ENCODE measurements around the gene ZSCAN25. TPM values are rescaled to one million over a fixed set of nuclear protein-coding genes. Genes with fewer than 3 reads are reported as not detected.
"Not testable (repeated sequence)": the region's sequence is repeated elsewhere in the genome, so short reads cannot be mapped to it uniquely, and the experiment has no call there.

The ZSCAN25 gene
- 8.8 TPM for polyA plus RNA-seq (ENCODE audit: insufficient read length)

DNA sequence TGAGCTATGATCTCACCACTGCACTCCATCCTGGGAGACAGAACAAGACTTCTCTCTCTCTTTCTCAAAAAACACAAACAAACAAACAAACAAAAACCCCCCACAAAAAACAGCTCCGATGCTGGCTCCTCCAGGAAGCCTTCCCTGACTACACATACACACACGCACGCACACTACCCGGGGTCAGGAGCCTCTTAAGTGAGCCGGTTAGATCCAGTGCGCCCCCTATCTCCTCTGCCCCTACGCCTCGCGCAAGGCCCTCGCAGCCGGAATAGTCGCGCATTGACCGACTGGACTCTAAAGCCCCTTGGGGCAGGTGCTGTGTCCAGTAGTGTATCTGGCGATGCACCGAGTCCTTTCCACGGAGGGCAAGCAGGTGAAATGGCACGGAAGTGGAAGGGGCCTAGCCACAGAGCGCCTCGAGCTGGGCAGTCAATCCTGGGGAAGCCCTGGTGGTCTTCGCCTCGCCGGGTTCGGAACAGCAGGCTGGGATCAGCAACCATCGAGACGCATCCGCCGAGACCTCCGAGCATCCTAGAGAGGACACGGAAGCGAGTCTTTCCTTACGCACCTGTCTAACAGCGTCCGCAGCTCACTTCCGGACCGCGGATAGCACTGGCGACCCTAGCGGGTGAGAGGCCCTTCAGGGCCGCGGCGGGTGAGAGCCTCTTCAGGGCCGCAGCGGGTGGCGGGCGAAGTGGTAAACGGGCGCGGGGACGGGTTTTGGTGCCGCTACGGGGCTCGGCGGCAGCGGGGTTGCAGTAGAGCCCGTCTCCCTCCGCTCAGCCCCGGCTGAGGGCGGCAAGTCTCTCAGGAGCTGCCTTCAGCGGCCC lies at the start of gene ZSCAN25:
TSS of gene ZSCAN25 (plus strand) at position 588 of the 833 bp plus-strand sequence. CDS start 2,661 bp downstream, outside the sequence.
- peak; percentile 84 for DNase-seq (ENCODE audit: low read depth)

DNA sequence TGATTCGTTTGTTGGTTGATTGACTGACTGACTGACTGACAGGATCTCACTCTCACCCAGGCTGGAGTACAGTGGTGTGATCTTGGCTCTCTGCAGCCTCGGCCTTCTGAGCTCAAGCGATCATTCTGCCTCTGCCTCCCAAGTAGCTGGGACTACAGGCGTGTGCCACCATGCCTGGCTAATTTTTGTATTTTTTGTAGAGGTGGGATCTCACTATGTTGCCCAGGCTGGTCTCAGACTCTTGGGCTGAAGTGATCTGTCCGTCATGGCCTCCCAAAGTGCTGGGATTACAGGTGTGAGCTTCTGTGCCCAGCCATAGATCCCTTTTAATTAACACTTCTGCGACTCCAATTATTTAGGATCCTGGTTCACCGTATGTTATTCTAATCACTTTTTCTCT lies 48.0 kb upstream of the ZSCAN25 start:
- DNase-seq (ENCODE audit: low read depth): not testable (repeated sequence)

DNA sequence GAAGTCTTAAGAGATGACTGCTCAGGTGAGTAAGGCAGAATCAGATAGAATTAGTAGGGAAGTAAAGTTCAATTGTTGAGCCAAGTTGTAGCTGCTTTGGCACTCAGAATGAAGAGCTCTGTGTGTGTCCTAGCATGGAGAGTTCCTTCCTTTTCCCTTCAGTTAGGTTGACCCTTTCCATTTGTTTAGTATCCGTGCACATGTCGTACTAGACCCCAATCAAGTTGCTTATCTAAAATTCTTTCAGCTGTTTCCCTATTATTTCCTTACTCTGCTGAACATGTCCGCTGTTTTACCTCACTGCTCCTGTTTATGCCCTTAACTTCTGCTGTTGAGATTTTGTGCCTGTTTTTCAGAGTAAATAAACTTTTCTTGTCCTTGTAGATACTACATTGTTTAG lies 45.0 kb upstream of the ZSCAN25 start:
- DNase-seq (ENCODE audit: low read depth): no peak

DNA sequence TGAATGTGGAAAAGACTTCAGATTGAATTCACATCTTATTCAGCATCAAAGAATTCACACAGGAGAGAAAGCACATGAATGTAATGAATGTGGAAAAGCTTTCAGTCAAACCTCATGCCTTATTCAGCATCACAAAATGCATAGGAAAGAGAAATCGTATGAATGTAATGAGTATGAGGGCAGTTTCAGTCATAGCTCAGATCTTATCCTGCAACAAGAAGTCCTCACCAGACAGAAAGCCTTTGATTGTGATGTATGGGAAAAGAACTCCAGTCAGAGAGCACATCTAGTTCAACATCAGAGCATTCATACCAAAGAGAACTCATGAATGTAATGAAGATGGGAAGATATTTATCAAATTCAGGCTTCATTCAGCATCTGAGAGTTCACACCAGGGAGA lies 43.5 kb upstream of the ZSCAN25 start:
- DNase-seq (ENCODE audit: low read depth): no peak

DNA sequence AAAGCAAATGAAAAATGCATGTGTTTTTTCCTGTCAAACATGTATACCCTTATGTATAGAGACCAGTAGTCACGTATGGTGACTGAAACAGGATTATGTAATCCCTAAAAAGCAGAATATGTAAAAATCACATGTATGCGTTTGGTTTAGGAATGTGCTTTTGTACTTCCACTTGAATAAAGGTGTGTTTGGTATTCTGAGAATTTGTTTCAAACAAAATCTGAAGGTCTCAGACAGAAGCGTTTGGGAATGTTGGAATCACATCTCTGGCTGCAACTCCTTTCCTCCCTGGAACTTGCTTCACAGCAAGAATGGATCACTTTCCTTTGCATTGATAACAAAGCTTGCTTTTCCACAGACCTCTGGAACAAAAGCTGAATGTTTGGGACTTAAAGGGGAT lies 40.5 kb upstream of the ZSCAN25 start:
- DNase-seq (ENCODE audit: low read depth): no peak

DNA sequence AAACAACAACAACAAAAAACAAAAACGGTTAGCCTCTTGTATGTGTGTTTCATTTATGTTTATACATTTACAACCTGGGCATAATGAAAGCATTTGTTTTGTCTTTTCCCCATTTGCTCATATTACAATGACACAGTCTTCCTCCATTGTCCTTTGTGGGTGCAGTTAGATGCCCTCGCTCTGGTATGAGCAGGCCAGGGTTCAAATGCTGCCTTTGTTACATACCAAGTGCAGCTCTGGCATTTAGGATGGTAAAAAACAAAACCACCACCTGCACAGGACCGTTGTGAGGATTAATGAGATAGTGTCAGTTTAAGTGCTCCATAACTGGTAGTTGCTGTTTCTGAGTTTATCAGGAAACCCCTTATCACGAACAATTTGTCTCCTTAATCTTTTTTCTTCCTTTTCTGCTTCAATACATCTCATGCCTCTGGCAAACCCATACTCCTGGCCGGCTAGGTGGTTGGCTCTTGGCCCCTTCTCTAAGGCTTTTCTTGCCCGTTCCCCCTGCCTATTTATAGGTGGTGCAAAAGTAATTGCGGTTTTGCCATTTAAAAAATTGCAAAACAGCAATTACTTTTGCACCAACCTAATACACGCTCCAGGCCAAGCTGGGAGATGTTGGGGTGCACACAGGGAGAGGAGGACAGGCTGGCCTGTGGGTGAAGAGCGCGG lies 37.3 kb upstream of the ZSCAN25 start:
- no peak for DNase-seq (ENCODE audit: low read depth)

DNA sequence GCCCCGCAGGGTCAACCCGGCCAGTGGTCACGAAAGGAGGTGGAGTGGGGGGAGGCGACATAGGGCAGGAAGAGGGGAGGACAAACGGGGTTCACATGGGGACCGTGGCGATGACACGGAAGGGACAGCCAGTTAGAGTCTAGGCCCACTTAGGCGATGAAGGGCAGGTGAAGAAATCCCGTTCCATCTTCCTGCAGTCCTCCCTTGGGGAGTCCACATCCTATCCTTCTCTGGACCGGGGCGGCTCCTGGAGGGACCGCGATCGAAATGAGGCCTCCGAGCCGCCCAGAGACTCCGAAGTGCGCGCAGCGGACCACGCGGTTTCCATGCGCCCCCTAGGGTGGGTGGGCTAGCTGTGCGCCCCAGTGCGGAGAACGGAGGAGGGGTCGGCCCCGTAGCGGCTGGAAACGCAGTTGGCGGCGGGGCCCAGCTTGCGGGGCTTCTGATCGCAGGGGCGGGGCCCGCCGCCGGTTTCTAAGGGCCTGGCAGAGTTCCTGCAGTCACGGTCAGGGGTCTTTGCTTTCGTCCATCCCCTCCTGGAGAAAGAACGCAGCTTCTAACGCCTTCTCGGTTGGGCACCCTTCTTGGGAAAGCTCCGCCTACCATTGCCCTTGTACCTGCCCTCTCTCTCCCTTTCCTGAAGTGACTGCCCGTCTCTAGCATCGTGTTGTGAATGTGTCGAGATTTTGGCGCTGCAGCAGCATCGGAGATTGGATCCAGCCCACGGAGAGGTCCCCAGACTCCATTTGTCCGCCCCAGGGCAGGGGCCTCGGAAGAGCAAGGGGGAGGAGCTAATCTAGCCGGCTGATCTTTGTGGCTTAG lies 36.6 kb upstream of the ZSCAN25 start:
- DNase-seq (ENCODE audit: low read depth): no peak

DNA sequence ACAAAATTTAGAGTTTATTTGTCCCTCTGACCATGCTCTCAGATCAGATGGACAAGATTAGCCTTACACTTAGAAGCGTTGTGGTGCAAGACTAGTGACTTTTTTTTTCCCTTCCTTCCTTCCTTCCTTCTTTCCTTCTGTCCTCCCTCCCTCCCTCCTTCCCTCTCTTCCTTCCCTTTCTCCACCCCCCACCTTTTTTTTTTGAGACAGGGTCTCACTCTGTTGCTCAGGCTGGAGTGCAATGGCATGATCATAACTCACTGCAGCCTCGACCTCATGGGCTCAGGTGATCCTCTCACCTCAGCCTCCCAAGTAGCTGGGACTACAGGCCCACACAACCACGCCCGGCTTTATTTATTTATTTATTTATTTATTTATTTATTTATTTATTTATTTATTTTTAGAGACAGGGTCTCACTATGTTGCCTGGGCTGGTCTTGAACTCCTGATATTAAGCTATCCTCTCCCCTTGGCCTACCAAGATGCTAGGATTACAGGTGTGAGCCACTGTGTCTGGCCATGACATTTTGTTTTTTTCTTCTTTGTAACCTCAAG lies 35.9 kb upstream of the ZSCAN25 start:
- DNase-seq (ENCODE audit: low read depth): not testable (repeated sequence)

DNA sequence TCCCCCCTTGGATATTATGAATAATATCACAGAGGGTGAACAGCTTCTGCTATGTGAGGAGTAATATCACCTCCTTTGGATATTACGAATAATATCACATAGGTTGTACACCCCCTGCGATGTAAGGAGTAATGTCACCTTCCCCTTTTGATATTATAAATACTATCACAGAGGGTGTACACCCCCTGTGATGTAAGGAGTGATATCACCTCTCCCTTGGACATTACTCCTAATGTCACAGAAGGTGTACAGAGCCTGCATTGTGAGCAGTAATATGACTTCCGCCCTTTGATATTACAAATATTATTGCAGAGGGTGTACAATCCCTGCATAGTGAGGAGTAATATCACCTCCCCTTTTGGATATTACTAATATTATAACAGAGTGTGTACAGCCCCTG lies 27.9 kb upstream of the ZSCAN25 start:
- no peak for DNase-seq (ENCODE audit: low read depth)

DNA sequence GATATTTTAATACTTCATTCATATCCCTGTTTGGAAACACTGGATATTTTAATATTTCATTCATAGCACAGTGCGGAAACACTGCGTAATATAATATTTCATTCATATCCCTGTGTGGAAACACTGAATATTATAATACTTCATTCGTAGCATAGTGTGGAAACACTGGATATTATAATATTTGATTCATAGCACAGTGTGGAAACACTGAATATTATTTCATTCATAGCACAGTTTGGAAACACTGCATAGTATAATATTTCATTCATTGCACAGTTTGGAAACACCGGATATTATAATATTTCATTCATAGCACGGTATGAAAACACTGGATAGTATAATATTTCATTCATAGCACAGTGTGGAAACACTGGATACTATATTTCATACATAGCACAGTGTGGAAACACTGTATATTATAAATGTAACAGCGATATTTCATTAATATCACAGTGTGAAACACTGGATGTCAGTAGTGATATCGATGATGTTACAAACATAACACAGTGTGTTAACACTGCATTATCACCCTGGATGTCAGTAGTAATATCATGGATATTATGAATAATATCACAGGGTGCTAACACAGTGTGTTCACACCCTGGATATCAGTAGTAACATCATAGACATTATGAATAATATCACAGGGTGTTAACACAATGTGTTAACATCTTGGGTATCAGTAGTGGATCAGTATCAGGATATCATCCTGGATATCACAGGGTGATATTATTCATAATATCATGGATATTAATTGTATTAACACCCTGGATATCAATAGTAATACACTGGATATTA lies 21.6 kb upstream of the ZSCAN25 start:
- no peak for DNase-seq (ENCODE audit: low read depth)

DNA sequence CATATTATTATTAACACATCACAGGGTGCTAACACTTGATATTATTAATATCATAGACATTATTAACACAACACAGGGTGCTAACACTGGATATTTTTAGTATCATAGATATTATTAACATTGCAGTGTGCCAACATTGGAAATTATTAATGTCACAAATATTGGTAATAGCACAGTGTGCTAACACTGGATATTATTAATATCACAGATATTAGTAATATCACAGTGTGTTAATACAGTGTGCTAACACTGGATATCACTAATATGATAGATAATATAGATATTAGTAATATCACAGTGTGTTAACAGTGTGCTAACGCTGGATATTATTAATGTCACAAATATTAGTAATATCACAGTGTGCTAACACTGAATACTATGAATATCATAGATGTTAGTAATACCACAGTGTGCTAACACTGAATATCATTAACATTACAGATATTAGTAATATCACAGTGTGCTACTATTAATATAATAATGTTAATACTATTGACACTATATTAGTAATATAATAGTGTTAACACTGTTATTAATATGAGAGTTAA lies 20.3 kb upstream of the ZSCAN25 start:
- no peak for DNase-seq (ENCODE audit: low read depth)

DNA sequence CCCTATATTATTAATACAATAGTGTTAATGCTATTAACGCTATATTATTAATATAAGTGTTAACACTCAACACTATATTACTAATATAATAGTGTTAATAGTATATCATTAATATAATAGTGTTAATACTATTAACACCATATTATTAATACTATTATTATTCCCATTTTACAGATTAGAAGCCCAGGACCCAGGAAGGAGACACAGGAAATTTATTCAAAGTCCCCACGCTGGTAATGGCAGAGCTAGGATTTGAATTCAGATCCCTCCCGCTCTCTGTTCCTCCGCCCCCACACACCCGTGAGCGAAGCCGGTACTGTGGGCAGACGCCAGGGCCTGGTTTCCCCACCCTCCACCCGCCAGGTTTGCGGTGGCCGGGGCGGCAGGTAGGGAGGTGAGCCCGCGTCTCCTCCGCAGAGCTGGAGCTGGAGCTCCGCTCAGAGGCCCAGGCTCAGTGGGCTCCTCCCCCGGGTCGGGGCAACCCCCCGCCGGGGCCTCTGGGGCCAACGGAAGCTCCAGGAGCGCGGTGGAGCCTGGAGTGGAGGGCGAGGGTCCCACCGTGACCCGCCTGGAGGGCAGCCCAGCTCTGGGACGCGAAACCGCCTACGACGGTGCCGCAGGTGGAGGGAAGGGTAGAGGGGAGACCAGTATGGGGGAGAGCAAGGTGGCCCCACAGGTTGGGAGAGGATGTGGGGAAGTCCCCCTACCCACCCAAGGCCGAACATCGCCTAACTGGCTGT lies 18.8 kb upstream of the ZSCAN25 start, which contains the start of gene TMEM225B:
TSS of gene TMEM225B (plus strand) at position 506 of the 740 bp plus-strand sequence. CDS start 6,122 bp downstream, outside the sequence.
- no peak for DNase-seq (ENCODE audit: low read depth)

DNA sequence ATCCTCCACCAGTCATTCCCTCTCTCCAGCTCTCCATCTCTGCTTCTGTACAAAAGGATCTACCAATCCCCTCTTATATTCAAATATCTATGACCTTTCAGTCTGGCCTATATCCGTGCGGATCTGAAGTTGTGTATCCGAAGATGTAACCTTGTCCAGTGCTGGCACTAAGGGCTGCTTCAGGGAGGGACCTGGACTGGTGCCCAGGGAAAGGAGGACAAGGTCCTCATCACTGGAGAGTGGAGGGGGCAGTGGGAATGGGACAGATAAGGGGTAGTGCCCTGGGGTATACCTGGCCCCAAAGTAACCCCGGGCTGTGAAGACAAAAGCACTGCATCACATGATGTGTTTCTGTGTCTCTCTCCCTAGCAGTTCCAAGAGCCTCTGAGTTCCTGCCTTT lies 16.9 kb upstream of the ZSCAN25 start:
- DNase-seq (ENCODE audit: low read depth): no peak

DNA sequence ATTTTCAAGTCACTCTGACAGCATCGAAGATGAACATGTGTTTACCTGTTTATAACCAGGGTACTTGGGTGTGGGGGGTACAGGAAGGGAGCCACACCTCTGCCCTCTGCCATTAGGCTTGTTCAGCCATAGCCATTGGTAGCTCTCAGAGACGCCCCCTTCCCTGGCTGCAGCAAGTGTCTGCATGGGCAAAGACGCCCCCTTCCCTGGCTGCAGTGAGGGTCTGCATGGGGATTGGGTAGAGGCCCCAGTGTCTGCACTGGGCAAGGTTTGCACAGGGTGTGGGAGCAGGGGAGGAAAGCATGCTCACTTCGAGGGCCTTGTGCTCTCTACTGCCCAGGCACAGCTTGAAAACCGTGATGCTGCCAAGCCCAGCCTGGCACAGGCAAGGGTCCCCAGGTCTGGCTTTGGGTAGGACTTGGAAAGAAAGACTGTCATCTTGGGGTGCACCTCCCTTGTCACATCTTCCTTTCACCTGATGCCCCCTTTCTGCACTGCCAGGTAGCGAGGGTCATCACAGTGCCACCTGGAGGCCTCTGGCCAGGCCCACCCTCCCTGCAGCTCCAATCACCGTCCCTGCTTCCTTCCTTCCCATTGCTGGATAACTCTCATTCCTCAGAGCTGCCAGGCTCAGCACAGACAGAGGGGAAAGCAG lies 15.0 kb upstream of the ZSCAN25 start:
- no peak for DNase-seq (ENCODE audit: low read depth)

DNA sequence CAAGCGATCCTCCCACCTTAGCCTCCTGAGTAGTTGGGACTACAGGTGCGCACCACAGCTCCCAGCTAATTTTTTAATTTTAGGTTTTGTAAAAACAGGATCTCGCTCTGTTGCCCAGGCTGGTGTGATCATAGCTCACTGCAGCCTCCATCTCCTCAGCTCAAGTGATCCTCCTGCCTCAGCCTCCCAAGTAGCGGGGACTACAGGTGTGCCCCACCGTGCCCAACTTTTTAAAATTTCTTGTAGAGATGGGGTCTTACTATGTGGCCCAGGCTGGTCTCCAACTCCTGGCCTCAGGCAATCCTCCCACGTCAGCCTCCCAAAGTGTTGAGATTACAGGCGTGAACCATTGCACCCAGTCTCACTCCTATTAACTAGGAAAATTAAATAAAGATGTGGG lies 11.2 kb upstream of the ZSCAN25 start:
- no peak for DNase-seq (ENCODE audit: low read depth)

DNA sequence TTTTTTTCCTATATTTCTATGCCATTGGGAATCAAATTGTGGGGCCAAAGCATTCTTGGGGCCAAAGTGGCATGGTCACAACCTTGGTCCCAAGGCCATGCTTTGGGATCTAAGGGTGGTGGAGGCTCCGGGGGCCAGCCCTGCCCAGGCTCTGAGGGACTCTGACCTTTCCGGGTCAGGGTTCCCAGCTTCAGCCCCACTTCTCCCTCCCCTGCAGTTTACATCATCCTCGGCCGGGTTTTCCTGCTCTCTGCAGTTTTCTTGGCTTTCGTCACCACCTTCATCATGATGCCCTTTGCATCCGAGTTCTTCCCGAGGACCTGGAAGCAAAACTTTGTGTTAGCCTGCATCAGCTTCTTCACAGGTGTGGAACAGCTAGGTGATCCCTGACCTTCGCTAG lies 10.2 kb upstream of the ZSCAN25 start:
- no peak for DNase-seq (ENCODE audit: low read depth)

DNA sequence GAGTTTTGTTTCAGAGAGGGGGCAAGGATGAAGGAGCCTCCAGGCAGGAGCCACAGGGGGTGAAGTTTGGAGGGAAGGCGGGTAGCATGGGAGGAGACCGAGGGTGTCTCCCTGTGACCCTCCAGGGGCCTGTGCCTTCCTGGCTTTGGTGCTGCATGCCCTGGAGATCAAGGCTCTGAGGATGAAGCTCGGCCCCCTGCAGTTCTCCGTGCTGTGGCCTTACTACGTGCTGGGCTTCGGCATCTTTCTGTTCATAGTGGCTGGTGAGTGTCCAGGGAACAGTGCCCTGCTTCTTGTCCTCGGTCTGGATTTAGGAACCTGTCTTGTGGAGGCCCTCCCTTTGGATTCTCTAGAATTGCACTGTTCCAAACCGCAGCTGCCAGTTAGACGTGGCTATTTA lies 9.2 kb upstream of the ZSCAN25 start:
- DNase-seq (ENCODE audit: low read depth): no peak

DNA sequence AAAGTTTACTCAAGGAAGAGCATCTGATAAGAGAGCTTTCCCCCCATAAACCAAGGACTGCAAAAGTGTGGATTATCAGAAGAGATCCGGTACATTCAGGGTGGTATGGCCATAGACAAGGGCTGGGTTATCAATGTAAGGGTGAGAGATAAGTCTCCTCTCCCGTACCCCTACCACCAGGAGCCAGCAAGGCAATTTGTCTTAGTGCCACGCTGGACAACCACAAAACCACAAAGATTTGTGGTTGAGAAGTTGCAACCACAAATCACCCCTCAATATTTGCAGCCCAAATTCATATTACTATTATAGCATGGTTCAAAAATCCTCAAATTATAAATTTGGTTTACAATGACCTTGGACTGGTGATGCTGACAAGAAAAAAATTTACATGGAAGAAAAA lies 2.3 kb upstream of the ZSCAN25 start:
- DNase-seq (ENCODE audit: low read depth): no peak

DNA sequence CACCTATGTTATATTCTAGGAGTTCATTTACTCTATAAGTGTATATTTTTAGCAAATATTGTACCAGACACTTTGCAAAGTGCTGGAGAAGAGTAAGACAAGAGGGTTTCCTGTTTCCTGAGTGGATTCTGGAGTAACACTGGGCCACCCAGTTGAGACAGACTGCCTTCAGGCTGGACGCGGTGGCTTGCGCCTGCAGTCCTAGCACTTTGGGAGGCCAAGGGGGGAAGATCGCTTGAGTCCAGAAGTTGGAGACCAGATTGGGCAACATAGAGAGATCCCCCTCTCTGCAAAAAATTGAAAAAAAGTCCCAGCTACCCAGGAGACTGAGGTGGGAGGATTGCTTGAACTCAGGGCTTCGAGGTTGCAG lies 772 bp upstream of the ZSCAN25 start:
- no peak for DNase-seq (ENCODE audit: low read depth)

Measured in forelimb muscle (tissue), 1 donor.